ENCODE results near the gene GSE1.

- TF ChIP-seq, protein P1, sequence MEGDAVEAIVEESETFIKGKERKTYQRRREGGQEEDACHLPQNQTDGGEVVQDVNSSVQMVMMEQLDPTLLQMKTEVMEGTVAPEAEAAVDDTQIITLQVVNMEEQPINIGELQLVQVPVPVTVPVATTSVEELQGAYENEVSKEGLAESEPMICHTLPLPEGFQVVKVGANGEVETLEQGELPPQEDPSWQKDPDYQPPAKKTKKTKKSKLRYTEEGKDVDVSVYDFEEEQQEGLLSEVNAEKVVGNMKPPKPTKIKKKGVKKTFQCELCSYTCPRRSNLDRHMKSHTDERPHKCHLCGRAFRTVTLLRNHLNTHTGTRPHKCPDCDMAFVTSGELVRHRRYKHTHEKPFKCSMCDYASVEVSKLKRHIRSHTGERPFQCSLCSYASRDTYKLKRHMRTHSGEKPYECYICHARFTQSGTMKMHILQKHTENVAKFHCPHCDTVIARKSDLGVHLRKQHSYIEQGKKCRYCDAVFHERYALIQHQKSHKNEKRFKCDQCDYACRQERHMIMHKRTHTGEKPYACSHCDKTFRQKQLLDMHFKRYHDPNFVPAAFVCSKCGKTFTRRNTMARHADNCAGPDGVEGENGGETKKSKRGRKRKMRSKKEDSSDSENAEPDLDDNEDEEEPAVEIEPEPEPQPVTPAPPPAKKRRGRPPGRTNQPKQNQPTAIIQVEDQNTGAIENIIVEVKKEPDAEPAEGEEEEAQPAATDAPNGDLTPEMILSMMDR (IDR thresholded peaks at IDR 0.05 in 4 of 5, conservative IDR thresholded peaks at IDR 0.05 in 1 of 5): no peak
- TF ChIP-seq POLR2A (IDR thresholded peaks at IDR 0.05): no peak
Measured at GRCh38 chr16:85606904-85607303, 6.2 kb upstream of the GSE1 start.

All from gastrocnemius medialis (tissue), 4 donors.